B cell (primary cell): ENCODE results near the gene AIFM2.

ENCODE experiments used
- CTCF ChIP-seq: fragments of 200-600 bp; IDR thresholded peaks from one replicate; pipeline ENCODE4 v1.8.0; 2022; ENCODE audit warnings: antibody characterized with exemption, mild to moderate bottlenecking
- EZH2 ChIP-seq: IDR thresholded peaks from 2 replicates; pipeline ENCODE4 v1.6.1; 2012; ENCODE audit warnings: borderline replicate concordance, low read depth, mild to moderate bottlenecking, moderate library complexity, low read length; ENCODE audit not compliant: insufficient read depth, poor library complexity, severe bottlenecking

- TF ChIP-seq EZH2 = no peak
- no peak for TF ChIP-seq CTCF
Measured at GRCh38 chr10:70148516-70148915, 15.9 kb upstream of the AIFM2 start.
